Lung (tissue), 12 donors: Measurements from ENCODE around the gene SLC22A12. TPM values are rescaled to one million over a fixed set of nuclear protein-coding genes. Genes with fewer than 3 reads are reported as not detected.

Experiments used
- ATAC-seq: fragments of 200-7000 bp; cut with Tn5 transposase; one replicate; pipeline ENCODE4 v1.9.1; 2020; ENCODE audit warnings: moderate number of reproducible peaks; ENCODE audit not compliant: insufficient read depth, low FRiP score
- DNase-seq, 3 donors: peaks; one replicate each; pipeline ENCODE4 v3.0.0-alpha.2; 2013 to 2017
- H3K27ac ChIP-seq, 2 donors: one replicate each; pipeline ENCODE4 v1.5.1; 2013; ENCODE audit warnings: mild to moderate bottlenecking in 2 of 2, moderate library complexity in 2 of 2, control low read depth in 1 of 2, inconsistent platforms in 1 of 2, low read depth in 1 of 2, low read length in 1 of 2
- H3K27me3 ChIP-seq, 3 donors: one replicate each; pipeline ENCODE4 v1.5.1; 2013; ENCODE audit warnings: low read length in 2 of 3; ENCODE audit not compliant: control insufficient read depth in 3 of 3, insufficient read depth in 3 of 3
- H3K36me3 ChIP-seq, 4 donors: one replicate each; pipeline ENCODE4 v1.5.1; 2013; ENCODE audit warnings: low read length in 4 of 4, mild to moderate bottlenecking in 1 of 4, moderate library complexity in 1 of 4; ENCODE audit not compliant: control insufficient read depth in 4 of 4, insufficient read depth in 4 of 4
- H3K4me1 ChIP-seq, 5 donors: one replicate each; pipeline ENCODE4 v1.5.1; 2013; ENCODE audit warnings: low read length in 5 of 5, mild to moderate bottlenecking in 2 of 5, moderate library complexity in 1 of 5; ENCODE audit not compliant: control insufficient read depth in 5 of 5, insufficient read depth in 5 of 5
- H3K4me3 ChIP-seq: one replicate; pipeline ENCODE4 v1.5.1; 2013; ENCODE audit warnings: mild to moderate bottlenecking, control low read depth, moderate library complexity
- H3K9ac ChIP-seq, 2 donors: one replicate each; pipeline ENCODE4 v1.5.1; 2013; ENCODE audit warnings: low read length in 2 of 2, control low read depth in 1 of 2; ENCODE audit not compliant: insufficient read depth in 1 of 2
- H3K9me3 ChIP-seq, 4 donors: one replicate each; pipeline ENCODE4 v1.5.1; 2013; ENCODE audit warnings: low read length in 3 of 4, mild to moderate bottlenecking in 1 of 4, moderate library complexity in 1 of 4; ENCODE audit not compliant: control insufficient read depth in 4 of 4, insufficient read depth in 3 of 4
- WGBS, 2 donors: extraction: QIAGEN DNeasy Blood & Tissue Kit; methylation state at CpG; one replicate each; pipeline ENCODE4 v1.1.7; 2013; 5-methylcytosine and 5-hydroxymethylcytosine counted together
- polyA plus RNA-seq, 2 donors: library from polyadenylated mRNA; stranded (reverse); fragments of 200-250 nt; gene quantifications; one replicate each; pipeline ENCODE4 v1.2.1, GENCODE V29; 2013
- total RNA-seq, 2 donors: library from RNA; depleted of rRNA in 1 of 2; stranded (reverse); fragments of >200 nt in 1 of 2; gene quantifications; one replicate each; pipeline ENCODE4 v1.2.1, GENCODE V29; 2014 to 2021
- TF ChIP-seq, protein P1 (sequence below): IDR thresholded peaks from 2 replicates; pipeline ENCODE4 v1.5.1; 2012; ENCODE audit warnings: mild to moderate bottlenecking; ENCODE audit errors: control extremely low read depth, extremely low read depth
- donor health status: control.
- donor health status: control.
- donor health status: Bipolar disorder and iron deficiency.
- donor health status: healthy.
- donor health status: DM: yes; HTN: yes; CAD: no.

The SLC22A12 gene
- total and polyA plus RNA-seq, 4 donors: not detected

DNA sequence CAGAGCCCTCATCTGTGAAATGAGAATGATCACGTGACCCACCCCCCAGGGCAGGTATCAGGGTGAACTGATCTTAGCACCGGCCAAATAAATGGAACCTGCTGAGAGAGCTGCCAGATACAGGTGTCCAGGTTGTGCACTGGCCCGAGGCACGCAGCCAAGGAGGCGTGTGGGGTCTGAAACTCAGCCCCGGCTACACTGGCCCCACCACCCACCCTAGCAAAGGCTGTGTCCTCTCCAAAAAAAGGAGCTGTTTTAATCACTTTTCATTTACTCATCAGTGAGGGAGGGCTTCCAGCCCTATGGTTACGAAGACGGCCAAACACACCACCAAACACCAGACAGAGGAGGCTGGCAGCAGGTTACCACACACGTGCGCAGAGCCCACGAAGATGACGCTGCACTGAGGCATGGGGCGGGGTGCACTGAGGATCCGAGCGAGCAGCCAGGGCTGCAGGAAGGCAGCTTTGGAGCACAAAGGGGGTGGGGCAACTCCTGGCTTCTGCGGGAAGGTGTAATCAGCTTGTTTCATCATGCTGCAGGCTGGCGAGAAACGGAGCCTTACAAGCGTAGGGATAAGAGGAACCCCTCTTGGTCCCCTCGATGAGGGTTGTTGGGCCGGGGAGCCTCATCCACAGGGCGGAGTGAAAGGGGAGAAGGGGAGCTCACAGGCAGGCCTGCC is 19.5 kb upstream of the SLC22A12 start:
- H3K4me1 ChIP-seq: peaks cover 0 to 9% (median 5%) of the 10 kb centered on the region in 5 donors
- WGBS, 2 donors: 53 to 62% methylated on average over 22 of the region's 22 CpGs
- H3K27me3 ChIP-seq: peaks cover 0 to 5% (median 0%) of the 10 kb centered on the region in 3 donors
- no peak overlapping the region for H3K9ac ChIP-seq
- TF ChIP-seq, protein P1, sequence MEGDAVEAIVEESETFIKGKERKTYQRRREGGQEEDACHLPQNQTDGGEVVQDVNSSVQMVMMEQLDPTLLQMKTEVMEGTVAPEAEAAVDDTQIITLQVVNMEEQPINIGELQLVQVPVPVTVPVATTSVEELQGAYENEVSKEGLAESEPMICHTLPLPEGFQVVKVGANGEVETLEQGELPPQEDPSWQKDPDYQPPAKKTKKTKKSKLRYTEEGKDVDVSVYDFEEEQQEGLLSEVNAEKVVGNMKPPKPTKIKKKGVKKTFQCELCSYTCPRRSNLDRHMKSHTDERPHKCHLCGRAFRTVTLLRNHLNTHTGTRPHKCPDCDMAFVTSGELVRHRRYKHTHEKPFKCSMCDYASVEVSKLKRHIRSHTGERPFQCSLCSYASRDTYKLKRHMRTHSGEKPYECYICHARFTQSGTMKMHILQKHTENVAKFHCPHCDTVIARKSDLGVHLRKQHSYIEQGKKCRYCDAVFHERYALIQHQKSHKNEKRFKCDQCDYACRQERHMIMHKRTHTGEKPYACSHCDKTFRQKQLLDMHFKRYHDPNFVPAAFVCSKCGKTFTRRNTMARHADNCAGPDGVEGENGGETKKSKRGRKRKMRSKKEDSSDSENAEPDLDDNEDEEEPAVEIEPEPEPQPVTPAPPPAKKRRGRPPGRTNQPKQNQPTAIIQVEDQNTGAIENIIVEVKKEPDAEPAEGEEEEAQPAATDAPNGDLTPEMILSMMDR: no peak
- H3K27ac ChIP-seq: no peak overlapping the region
- DNase-seq (no peak), ATAC-seq (no peak)
- no peaks in the 10 kb centered on the region for H3K36me3 ChIP-seq
- no peaks in the 10 kb centered on the region for H3K9me3 ChIP-seq
- no peak overlapping the region for H3K4me3 ChIP-seq

DNA sequence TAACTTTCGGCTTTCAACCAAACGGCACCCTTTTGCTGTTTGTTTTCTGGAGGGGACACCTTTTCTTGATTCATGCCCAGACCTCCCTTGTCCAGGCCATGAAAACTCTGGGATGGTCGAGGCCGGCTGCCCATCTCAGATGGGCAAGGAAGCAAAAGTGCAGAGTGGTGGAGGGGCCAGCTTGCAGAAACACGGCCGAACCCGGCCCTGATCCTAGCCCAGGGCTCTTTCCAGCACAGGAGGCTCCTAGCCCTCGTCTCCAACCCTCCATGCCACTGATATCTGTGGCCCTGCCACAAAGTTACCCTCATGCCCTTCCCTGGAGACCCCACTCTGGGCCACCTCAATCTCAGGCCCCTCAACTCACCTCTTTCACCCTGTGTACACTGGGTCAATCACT is 18.9 kb upstream of the SLC22A12 start:
- Histone ChIP-seq H3K36me3 (no peaks in the 10 kb centered on the region), H3K4me1 (peaks cover 0 to 3% (median 0%) of the 10 kb centered on the region in 5 donors), H3K9ac (no peak overlapping the region), H3K4me3 (no peak overlapping the region), H3K27ac (no peak overlapping the region), H3K27me3 (peaks cover 0 to 5% (median 0%) of the 10 kb centered on the region in 3 donors), H3K9me3 (no peaks in the 10 kb centered on the region)
- TF ChIP-seq, protein P1: no peak
- no peak for DNase-seq
- WGBS, 2 donors: 82 to 90% methylated on average over 8 of the region's 8 CpGs
- ATAC-seq: no peak

DNA sequence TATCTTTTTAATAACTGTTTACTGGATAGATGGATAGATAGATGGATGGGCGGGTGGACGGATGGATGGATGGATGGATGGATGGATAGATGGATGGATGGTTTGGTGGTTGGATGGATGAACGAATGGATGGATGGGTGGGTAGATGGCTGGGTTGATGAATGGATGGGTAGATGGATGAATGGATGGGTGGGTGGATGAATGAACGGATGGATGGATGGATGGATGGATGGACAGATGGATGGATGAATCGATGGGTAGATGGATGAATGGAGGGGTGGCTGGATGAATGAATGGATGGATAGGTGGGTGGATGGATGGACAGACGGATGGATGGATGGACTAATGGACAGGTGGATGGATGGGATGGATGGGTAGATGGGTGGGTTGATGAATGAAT is 13.8 kb upstream of the SLC22A12 start:
- TF ChIP-seq, protein P1: no peak
- no peaks in the 10 kb centered on the region for H3K36me3 ChIP-seq
- H3K9me3 ChIP-seq: no peaks in the 10 kb centered on the region
- WGBS, 2 donors: 90 to 93% methylated on average over 6 of the region's 6 CpGs
- no peak overlapping the region for H3K4me3 ChIP-seq
- H3K27ac ChIP-seq: no peak overlapping the region
- no peak overlapping the region for H3K9ac ChIP-seq
- H3K4me1 ChIP-seq: no peaks in the 10 kb centered on the region
- peaks cover 0 to 8% (median 0%) of the 10 kb centered on the region in 3 donors for H3K27me3 ChIP-seq
- no peak for DNase-seq
- ATAC-seq: no peak
